Colonic mucosa (tissue), 4 donors: Measurements from ENCODE around the gene P2RX4. TPM values are rescaled to one million over a fixed set of nuclear protein-coding genes. Genes with fewer than 3 reads are reported as not detected.

ENCODE experiments used
- DNase-seq: peaks from one replicate; pipeline ENCODE4 v3.0.0-alpha.2; 2020
- H3K27ac ChIP-seq: fragments of 200-600 bp; one replicate; pipeline ENCODE4 v1.8.0; 2021
- H3K27me3 ChIP-seq: fragments of 200-600 bp; one replicate; pipeline ENCODE4 v1.8.0; 2021
- H3K36me3 ChIP-seq: fragments of 200-600 bp; one replicate; pipeline ENCODE4 v1.8.0; 2021
- H3K4me1 ChIP-seq: fragments of 200-600 bp; one replicate; pipeline ENCODE4 v1.8.0; 2021; ENCODE audit warnings: mild to moderate bottlenecking
- H3K4me3 ChIP-seq: fragments of 200-600 bp; one replicate; pipeline ENCODE4 v1.8.0; 2021
- H3K9ac ChIP-seq, 2 donors: one replicate each; pipeline ENCODE4 v1.7.0; 2013; ENCODE audit warnings: control low read depth in 2 of 2, low read depth in 2 of 2, low read length in 2 of 2
- H3K9me3 ChIP-seq: fragments of 200-600 bp; one replicate; pipeline ENCODE4 v1.8.0; 2021
- CTCF ChIP-seq: fragments of 200-600 bp; IDR thresholded peaks from one replicate; pipeline ENCODE4 v1.8.0; 2022; ENCODE audit warnings: antibody characterized with exemption, mild to moderate bottlenecking
- intact Hi-C: fragments of 100-400 bp; cut with DNase I; formaldehyde crosslinking; loops from one replicate; pipeline ENCODE4 v1.14.1; 2022
- total RNA-seq, 2 donors: library from RNA; stranded (reverse); fragmentation: NEBNext Ultra II Directional in 1 of 2; extraction: Animal tissue kit (Norgen Biotek cat#: 25700) in 1 of 2; gene quantifications; one replicate each; pipeline ENCODE4 v1.2.1, GENCODE V29; 2021
- donor health status: healthy.
- donor health status: DM: no; HTN: no; CAD: no.
- donor health status: DM: no; HTN: no; CAD: no.

P2RX4 gene
- total RNA-seq, 2 donors from 2014 or later, result 82.2 to 123 TPM

- intact Hi-C loops, result no loop called here
- Histone ChIP-seq H3K4me1 (no peaks in the 10 kb centered on the region), H3K9ac (no peak overlapping the region), H3K4me3 (no peak overlapping the region), H3K27ac (no peak overlapping the region), H3K36me3 (peaks cover 4% of the 10 kb centered on the region), H3K27me3 (no peaks in the 10 kb centered on the region), H3K9me3 (no peaks in the 10 kb centered on the region)
- no peak for TF ChIP-seq CTCF
- DNase-seq, result no peak
Measured at GRCh38 chr12:121260091-121260490, 50.2 kb downstream of the P2RX4 start.

- intact Hi-C loops, result no loop called here
- no peak for TF ChIP-seq CTCF
- H3K36me3 ChIP-seq, result peaks cover 4% of the 10 kb centered on the region
- no peaks in the 10 kb centered on the region for H3K9me3 ChIP-seq
- H3K4me1 ChIP-seq, result no peaks in the 10 kb centered on the region
- no peaks in the 10 kb centered on the region for H3K27me3 ChIP-seq
- no peak overlapping the region for H3K9ac ChIP-seq
- no peak for DNase-seq
- H3K27ac ChIP-seq, result no peak overlapping the region
- no peak overlapping the region for H3K4me3 ChIP-seq
Measured at GRCh38 chr12:121261398-121261797, 51.5 kb downstream of the P2RX4 start.

- Histone ChIP-seq H3K9me3 (no peaks in the 10 kb centered on the region), H3K4me1 (no peaks in the 10 kb centered on the region), H3K27ac (no peak overlapping the region), H3K27me3 (no peaks in the 10 kb centered on the region), H3K9ac (no peak overlapping the region), H3K36me3 (peaks cover 4% of the 10 kb centered on the region), H3K4me3 (no peak overlapping the region)
- TF ChIP-seq CTCF, result no peak
- intact Hi-C loops, result no loop called here
- no peak for DNase-seq
Measured at GRCh38 chr12:121263206-121263935, 53.4 kb downstream of the P2RX4 start.

- Histone ChIP-seq H3K36me3 (peaks cover 4% of the 10 kb centered on the region), H3K4me1 (no peaks in the 10 kb centered on the region), H3K27me3 (no peaks in the 10 kb centered on the region), H3K9me3 (no peaks in the 10 kb centered on the region), H3K9ac (no peak overlapping the region), H3K27ac (no peak overlapping the region), H3K4me3 (no peak overlapping the region)
- TF ChIP-seq CTCF, result no peak
- intact Hi-C loops, result no loop called here
- DNase-seq, result no peak
Measured at GRCh38 chr12:121264135-121264534, 54.2 kb downstream of the P2RX4 start.

GRCh38 chr12:121264951-121265515 is 55.1 kb downstream of the P2RX4 start:
- Histone ChIP-seq H3K4me1 (no peaks in the 10 kb centered on the region), H3K9ac (no peak overlapping the region), H3K27ac (no peak overlapping the region), H3K27me3 (no peaks in the 10 kb centered on the region), H3K9me3 (no peaks in the 10 kb centered on the region), H3K36me3 (peaks cover 4% of the 10 kb centered on the region), H3K4me3 (no peak overlapping the region)
- no peak for TF ChIP-seq CTCF
- no peak for DNase-seq
- intact Hi-C loops, result no loop called here
